Measurements from ENCODE around the gene SLC28A3.

Gene SLC28A3

GRCh38 chr9:84239343-84239742, 101.2 kb downstream of the SLC28A3 start:
- DNase-seq: no peak

GRCh38 chr9:84238652-84239051, 101.9 kb downstream of the SLC28A3 start:
- no peak for DNase-seq

- DNase-seq: no peak
Measured at GRCh38 chr9:84235511-84235910, 105.0 kb downstream of the SLC28A3 start.

GRCh38 chr9:84230355-84231145, 110.0 kb downstream of the SLC28A3 start:
- DNase-seq: no peak

- no peak for DNase-seq
Measured at GRCh38 chr9:84229191-84229590, 111.4 kb downstream of the SLC28A3 start.

- no peak for DNase-seq
Measured at GRCh38 chr9:84228130-84228720, 112.3 kb downstream of the SLC28A3 start.

GRCh38 chr9:84226126-84226525, 114.4 kb downstream of the SLC28A3 start:
- DNase-seq: no peak
